Uterus (tissue), 2 donors: ENCODE data around the gene SORBS1.

Experiments used
- POLR2A ChIP-seq, 2 donors: fragments of 450-650 bp; IDR thresholded peaks; one replicate each; pipeline ENCODE4 v1.6.1; 2016; ENCODE audit warnings: antibody characterized with exemption in 2 of 2, mild to moderate bottlenecking in 1 of 2, moderate library complexity in 1 of 2
- TF ChIP-seq, protein P1 (sequence below), 4 experiments: fragments of 200-600 bp in 2 of 4; fragments of 450-650 bp in 2 of 4; sonication (generic) in 2 of 4; IDR thresholded peaks; one replicate each; pipeline ENCODE4 v1.5.1; 2016 to 2019; ENCODE audit warnings: antibody characterized with exemption in 4 of 4, mild to moderate bottlenecking in 2 of 4, moderate library complexity in 1 of 4

DNA sequence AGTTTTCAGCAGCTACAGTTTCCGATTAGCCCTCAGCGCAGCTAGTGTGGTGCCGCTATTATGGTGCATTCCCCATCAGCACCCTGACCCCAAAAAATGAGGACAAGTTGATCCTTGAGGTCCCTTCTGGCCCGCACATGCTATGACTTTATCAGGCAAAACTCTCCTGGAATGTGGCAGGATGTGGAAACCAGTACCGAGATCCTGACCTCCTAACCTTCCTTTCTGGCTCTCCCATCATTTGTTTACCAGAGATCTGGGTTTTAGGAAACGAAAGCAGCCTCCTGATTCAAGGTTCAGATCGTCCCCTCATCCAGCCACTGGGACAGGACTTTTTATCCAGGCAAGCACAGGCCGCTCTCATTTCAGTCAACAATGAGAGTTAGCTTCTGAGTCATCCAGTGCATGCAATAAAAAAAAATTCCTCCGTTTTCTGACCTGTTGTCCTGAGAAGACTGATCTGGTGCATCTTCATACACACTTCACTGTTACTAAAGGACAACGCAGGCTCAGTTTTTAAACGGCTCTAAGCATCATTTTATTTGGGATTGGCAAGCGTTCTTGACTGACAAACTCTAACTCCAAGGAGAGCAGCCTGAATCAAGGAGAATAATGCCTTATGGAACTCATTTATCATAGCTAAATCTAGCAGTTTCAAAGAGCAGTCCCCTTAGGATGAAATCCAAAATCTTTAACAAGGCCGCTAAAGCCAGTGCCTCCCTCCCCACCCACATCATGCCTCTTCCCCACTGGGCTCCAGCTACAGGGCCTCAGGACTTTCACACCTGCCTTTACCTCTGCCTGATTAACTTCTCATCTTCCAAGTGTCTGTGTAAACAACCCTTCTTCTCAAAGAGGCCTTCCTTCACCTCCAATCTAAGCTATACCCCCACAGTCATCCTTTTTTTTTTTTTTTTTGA, 287.5 kb downstream of the SORBS1 start:
- TF ChIP-seq POLR2A (IDR thresholded peaks at IDR 0.05) = peak in 1 of 2 donors; percentile 61
- TF ChIP-seq, protein P1, sequence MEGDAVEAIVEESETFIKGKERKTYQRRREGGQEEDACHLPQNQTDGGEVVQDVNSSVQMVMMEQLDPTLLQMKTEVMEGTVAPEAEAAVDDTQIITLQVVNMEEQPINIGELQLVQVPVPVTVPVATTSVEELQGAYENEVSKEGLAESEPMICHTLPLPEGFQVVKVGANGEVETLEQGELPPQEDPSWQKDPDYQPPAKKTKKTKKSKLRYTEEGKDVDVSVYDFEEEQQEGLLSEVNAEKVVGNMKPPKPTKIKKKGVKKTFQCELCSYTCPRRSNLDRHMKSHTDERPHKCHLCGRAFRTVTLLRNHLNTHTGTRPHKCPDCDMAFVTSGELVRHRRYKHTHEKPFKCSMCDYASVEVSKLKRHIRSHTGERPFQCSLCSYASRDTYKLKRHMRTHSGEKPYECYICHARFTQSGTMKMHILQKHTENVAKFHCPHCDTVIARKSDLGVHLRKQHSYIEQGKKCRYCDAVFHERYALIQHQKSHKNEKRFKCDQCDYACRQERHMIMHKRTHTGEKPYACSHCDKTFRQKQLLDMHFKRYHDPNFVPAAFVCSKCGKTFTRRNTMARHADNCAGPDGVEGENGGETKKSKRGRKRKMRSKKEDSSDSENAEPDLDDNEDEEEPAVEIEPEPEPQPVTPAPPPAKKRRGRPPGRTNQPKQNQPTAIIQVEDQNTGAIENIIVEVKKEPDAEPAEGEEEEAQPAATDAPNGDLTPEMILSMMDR (IDR thresholded peaks at IDR 0.05) = no peak
